ENCODE data around the gene KCNK5.

The KCNK5 gene

GRCh38 chr6:39268721-39269120 lies 39.4 kb upstream of the KCNK5 start:
- no peak for DNase-seq (ENCODE audit: extremely low read depth, low read depth)
- TF ChIP-seq, protein P1, sequence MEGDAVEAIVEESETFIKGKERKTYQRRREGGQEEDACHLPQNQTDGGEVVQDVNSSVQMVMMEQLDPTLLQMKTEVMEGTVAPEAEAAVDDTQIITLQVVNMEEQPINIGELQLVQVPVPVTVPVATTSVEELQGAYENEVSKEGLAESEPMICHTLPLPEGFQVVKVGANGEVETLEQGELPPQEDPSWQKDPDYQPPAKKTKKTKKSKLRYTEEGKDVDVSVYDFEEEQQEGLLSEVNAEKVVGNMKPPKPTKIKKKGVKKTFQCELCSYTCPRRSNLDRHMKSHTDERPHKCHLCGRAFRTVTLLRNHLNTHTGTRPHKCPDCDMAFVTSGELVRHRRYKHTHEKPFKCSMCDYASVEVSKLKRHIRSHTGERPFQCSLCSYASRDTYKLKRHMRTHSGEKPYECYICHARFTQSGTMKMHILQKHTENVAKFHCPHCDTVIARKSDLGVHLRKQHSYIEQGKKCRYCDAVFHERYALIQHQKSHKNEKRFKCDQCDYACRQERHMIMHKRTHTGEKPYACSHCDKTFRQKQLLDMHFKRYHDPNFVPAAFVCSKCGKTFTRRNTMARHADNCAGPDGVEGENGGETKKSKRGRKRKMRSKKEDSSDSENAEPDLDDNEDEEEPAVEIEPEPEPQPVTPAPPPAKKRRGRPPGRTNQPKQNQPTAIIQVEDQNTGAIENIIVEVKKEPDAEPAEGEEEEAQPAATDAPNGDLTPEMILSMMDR (IDR thresholded peaks at IDR 0.05; ENCODE audit: low read depth, low read length, missing control alignments): no peak
- H3K4me3 ChIP-seq (replicated peaks; ENCODE audit: low read depth, low read length): no peak overlapping the region

DNA sequence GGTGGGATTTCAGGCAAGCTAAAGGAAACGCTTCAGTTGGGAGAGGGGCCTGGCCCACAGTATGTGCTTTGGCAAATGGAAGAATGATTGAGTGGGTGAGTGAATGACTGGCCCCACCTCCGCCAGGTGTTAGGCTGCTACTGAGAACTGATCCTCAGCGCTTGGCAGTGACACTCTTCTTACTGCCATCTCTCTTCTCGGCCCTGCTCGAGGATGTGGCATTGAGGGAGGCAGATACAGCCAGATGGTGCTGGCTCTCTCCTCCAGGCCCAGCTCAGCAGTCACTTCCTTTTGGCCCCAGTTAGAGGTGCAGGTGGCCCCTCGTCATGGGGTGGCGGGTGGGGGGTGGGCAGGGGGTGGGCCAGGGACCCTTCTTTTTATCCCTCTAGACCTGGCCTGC lies 38.9 kb upstream of the KCNK5 start:
- H3K4me3 ChIP-seq (replicated peaks; ENCODE audit: low read depth, low read length): no peak overlapping the region
- TF ChIP-seq, protein P1 (IDR thresholded peaks at IDR 0.05; ENCODE audit: low read depth, low read length, missing control alignments): no peak
- no peak for DNase-seq (ENCODE audit: extremely low read depth, low read depth)

DNA sequence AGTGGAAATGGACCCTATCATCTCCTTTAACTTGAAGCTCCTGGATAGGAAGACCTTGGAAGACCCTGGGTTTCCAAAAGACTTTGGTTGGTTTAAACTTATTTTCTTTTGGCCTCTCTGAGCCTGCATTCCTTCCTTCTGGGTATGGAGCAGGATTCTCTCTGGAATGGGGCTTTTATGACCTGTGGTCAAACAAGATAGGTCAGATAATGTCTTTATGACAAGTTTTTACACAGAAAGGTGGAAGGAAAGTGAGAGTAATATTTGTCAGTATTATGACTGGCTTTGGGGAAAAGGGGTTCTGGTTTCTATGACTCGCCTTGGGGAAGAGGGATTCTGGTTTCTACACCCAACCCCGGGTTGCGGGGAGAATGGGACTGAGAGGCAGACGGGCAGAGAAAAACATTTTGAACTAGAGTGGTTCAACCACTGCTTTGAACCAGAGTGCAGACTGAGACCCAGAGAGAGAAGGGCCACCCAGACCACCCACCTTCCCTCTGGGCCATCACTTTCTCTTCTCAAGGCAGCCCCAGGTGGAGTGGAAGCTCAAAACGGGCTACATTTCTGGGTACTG lies 37.6 kb upstream of the KCNK5 start:
- TF ChIP-seq, protein P1 (IDR thresholded peaks at IDR 0.05; ENCODE audit: low read depth, low read length, missing control alignments): no peak
- H3K4me3 ChIP-seq (replicated peaks; ENCODE audit: low read depth, low read length): no peak overlapping the region
- no peak for DNase-seq (ENCODE audit: extremely low read depth, low read depth)

GRCh38 chr6:39266375-39266774 lies 37.1 kb upstream of the KCNK5 start:
- TF ChIP-seq, protein P1 (IDR thresholded peaks at IDR 0.05; ENCODE audit: low read depth, low read length, missing control alignments): no peak
- DNase-seq (ENCODE audit: extremely low read depth, low read depth): no peak
- H3K4me3 ChIP-seq (replicated peaks; ENCODE audit: low read depth, low read length): no peak overlapping the region

DNA sequence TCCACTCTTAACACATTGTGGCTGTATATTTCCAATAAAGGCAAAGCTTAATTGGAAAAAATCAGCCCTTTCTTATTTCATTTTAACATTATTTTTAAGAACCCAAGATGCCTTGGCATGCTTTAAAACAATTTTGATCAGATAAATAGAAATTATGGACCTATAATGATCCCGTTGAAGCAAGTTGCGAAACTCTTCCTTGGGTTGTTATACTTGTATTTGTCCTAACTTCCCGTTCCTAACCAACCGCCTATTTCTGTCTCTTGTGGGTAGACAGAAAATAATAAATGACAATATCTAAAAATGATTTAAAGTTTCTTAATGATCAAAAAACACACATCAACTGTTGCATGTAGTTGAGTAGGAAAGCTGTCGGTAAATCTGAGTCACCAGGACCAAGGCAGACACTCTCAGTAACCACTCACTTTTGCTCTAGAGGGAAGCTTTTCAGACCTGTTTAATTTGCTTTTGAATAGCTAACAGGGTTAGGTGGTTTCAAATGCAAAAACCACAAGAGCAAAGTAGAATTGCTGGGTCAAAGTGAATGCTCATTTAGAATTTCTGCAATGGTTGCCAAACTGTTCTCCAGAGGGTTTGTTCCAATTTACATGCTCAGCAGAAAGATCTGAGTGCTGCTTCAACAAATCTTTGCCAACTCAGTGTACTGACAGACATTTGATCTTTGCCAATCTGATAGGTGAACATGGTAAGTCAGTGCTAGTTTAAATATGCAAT lies 34.2 kb upstream of the KCNK5 start:
- H3K4me3 ChIP-seq (replicated peaks; ENCODE audit: low read depth, low read length): no peak overlapping the region
- TF ChIP-seq, protein P1 (IDR thresholded peaks at IDR 0.05; ENCODE audit: low read depth, low read length, missing control alignments): no peak

GRCh38 chr6:39261751-39262150 lies 32.5 kb upstream of the KCNK5 start:
- no peak for DNase-seq (ENCODE audit: extremely low read depth, low read depth)
- no peak overlapping the region for H3K4me3 ChIP-seq (replicated peaks; ENCODE audit: low read depth, low read length)
- TF ChIP-seq, protein P1 (IDR thresholded peaks at IDR 0.05; ENCODE audit: low read depth, low read length, missing control alignments): no peak

More for the DNA sequence above, 34.2 kb upstream of the KCNK5 start:
- DNase-seq (ENCODE audit: extremely low read depth, low read depth): no peak
